GM23338 (cell line): ENCODE results near the gene BANP. TPM values are rescaled to one million over a fixed set of nuclear protein-coding genes. Genes with fewer than 3 reads are reported as not detected.

Source experiments
- ATAC-seq: fragments of 200-7000 bp; cut with Tn5 transposase; 3 replicates; pipeline ENCODE4 v1.9.1; 2020
- DNase-seq: peaks from one replicate; pipeline ENCODE4 v3.0.0-alpha.2; 2015; ENCODE audit warnings: low spot score
- H2AFZ ChIP-seq: fragments of 200-600 bp; sonication (generic); 2 replicates; pipeline ENCODE4 v1.8.0; 2016; ENCODE audit warnings: antibody characterized with exemption, mild to moderate bottlenecking, moderate library complexity
- H3F3A ChIP-seq: fragments of 200-600 bp; sonication (generic); replicated peaks from 2 replicates; pipeline ENCODE4 v1.8.0; 2017; ENCODE audit warnings: antibody characterized with exemption, mixed run types, low read depth
- H3K27ac ChIP-seq: fragments of 200-600 bp; sonication (generic); 2 replicates; pipeline ENCODE4 v1.6.1; 2016; ENCODE audit warnings: low read depth
- H3K27me3 ChIP-seq: fragments of 200-600 bp; sonication (generic); 2 replicates; pipeline ENCODE4 v1.8.0; 2016; ENCODE audit warnings: mild to moderate bottlenecking, mixed run types, moderate library complexity; ENCODE audit not compliant: insufficient read depth
- H3K36me3 ChIP-seq: fragments of 200-600 bp; sonication (generic); 2 replicates; pipeline ENCODE4 v1.8.0; 2016; ENCODE audit warnings: mild to moderate bottlenecking; ENCODE audit not compliant: insufficient read depth
- H3K4me1 ChIP-seq: fragments of 200-600 bp; sonication (generic); 2 replicates; pipeline ENCODE4 v1.8.0; 2016; ENCODE audit warnings: mild to moderate bottlenecking, moderate library complexity; ENCODE audit not compliant: insufficient read depth
- H3K4me2 ChIP-seq: fragments of 200-600 bp; sonication (generic); 2 replicates; pipeline ENCODE4 v1.7.1; 2017; ENCODE audit warnings: mixed run types
- H3K4me3 ChIP-seq: fragments of 200-600 bp; sonication (generic); 2 replicates; pipeline ENCODE4 v1.6.1; 2016; ENCODE audit warnings: mixed run types
- H3K79me2 ChIP-seq: fragments of 200-600 bp; sonication (generic); replicated peaks from 2 replicates; pipeline ENCODE4 v1.8.0; 2017; ENCODE audit warnings: mild to moderate bottlenecking; ENCODE audit not compliant: insufficient read depth
- H3K9me2 ChIP-seq: fragments of 200-600 bp; sonication (generic); 2 replicates; pipeline ENCODE4 v1.8.0; 2017; ENCODE audit not compliant: insufficient read depth
- H4K20me1 ChIP-seq: fragments of 200-600 bp; sonication (generic); replicated peaks from 2 replicates; pipeline ENCODE4 v1.8.0; 2017; ENCODE audit warnings: mild to moderate bottlenecking; ENCODE audit not compliant: insufficient read depth
- H3K27ac Mint-ChIP-seq: 2 replicates; pipeline ENCODE4 v1.8.0; 2020; ENCODE audit warnings: inconsistent platforms, mild to moderate bottlenecking, moderate library complexity, mixed read lengths
- H3K27me3 Mint-ChIP-seq: 3 replicates; pipeline ENCODE4 v1.8.0; 2022; ENCODE audit warnings: low read depth, mild to moderate bottlenecking, moderate library complexity, mixed read lengths, inconsistent platforms; ENCODE audit not compliant: insufficient read depth, poor library complexity
- H3K36me3 Mint-ChIP-seq: 3 replicates; pipeline ENCODE4 v1.8.0; 2021; ENCODE audit warnings: low read depth, mild to moderate bottlenecking, inconsistent platforms, moderate library complexity, mixed read lengths
- H3K4me1 Mint-ChIP-seq: 3 replicates; pipeline ENCODE4 v1.8.0; 2020; ENCODE audit warnings: mild to moderate bottlenecking, inconsistent platforms, mixed read lengths
- H3K4me3 Mint-ChIP-seq: 3 replicates; pipeline ENCODE4 v1.8.0; 2021; ENCODE audit warnings: moderate library complexity, mild to moderate bottlenecking, inconsistent platforms, mixed read lengths
- H3K9me3 Mint-ChIP-seq: 3 replicates; pipeline ENCODE4 v1.8.0; 2020; ENCODE audit warnings: moderate library complexity, mild to moderate bottlenecking, inconsistent platforms, mixed read lengths
- CREB1 ChIP-seq: fragments of 250-450 bp; sonication (Bioruptor Pico); IDR thresholded peaks from 2 replicates; pipeline ENCODE4 v1.5.0; 2020; ENCODE audit warnings: low read depth, mild to moderate bottlenecking, moderate library complexity
- EZH2 ChIP-seq: fragments of 200-600 bp; sonication (generic); IDR thresholded peaks from one replicate; pipeline ENCODE4 v1.8.0; 2017; ENCODE audit warnings: antibody characterized with exemption, mild to moderate bottlenecking, low read depth; ENCODE audit not compliant: unreplicated experiment
- EZH2phosphoT487 ChIP-seq: fragments of 200-600 bp; sonication (generic); IDR thresholded peaks from one replicate; pipeline ENCODE4 v1.8.1; 2018; ENCODE audit warnings: antibody characterized with exemption; ENCODE audit not compliant: unreplicated experiment
- JUNB ChIP-seq: IDR thresholded peaks from one replicate; pipeline ENCODE4 v1.6.1; 2016; ENCODE audit warnings: antibody characterized with exemption; ENCODE audit not compliant: unreplicated experiment
- NANOG ChIP-seq: IDR thresholded peaks from 2 replicates; pipeline ENCODE4 v1.6.1; 2016; ENCODE audit warnings: antibody characterized with exemption, borderline replicate concordance
- POLR2AphosphoS5 ChIP-seq: IDR thresholded peaks from 2 replicates; pipeline ENCODE4 v1.6.1; 2016; ENCODE audit warnings: antibody characterized with exemption, low read depth
- STAT1 ChIP-seq: IDR thresholded peaks from one replicate; pipeline ENCODE4 v1.6.1; 2016; ENCODE audit warnings: antibody characterized with exemption; ENCODE audit not compliant: unreplicated experiment
- ZNF114 ChIP-seq: fragments of 250-450 bp; sonication (Bioruptor Pico); IDR thresholded peaks from 2 replicates; pipeline ENCODE4 v1.5.0; 2020; ENCODE audit warnings: mild to moderate bottlenecking, moderate library complexity
- ZNF331 ChIP-seq: fragments of 250-450 bp; sonication (Bioruptor Pico); IDR thresholded peaks from 2 replicates; pipeline ENCODE4 v1.5.0; 2020; ENCODE audit warnings: low read depth, mild to moderate bottlenecking, moderate library complexity
- polyA plus RNA-seq: library from polyadenylated mRNA; unstranded; fragments of >200 nt; fragmentation: Nextera tagmentation; extraction: Ambion mirVana; gene quantifications from 2 replicates; pipeline ENCODE4 v1.2.1, GENCODE V29; 2016
- total RNA-seq: library from RNA; depleted of rRNA; stranded (reverse); fragments of >200 nt; shearing (Covaris generic); gene quantifications from 2 replicates; pipeline ENCODE4 v1.2.3, GENCODE V29; 2014
- TF ChIP-seq, protein P1 (sequence below): IDR thresholded peaks from 2 replicates; pipeline ENCODE4 v1.6.1; 2016; ENCODE audit warnings: antibody characterized with exemption
- TF ChIP-seq, protein P2 (sequence below): IDR thresholded peaks from one replicate; pipeline ENCODE4 v1.6.1; 2018; ENCODE audit warnings: antibody characterized with exemption; ENCODE audit not compliant: unreplicated experiment
- TF ChIP-seq, protein P3 (sequence below), 2 experiments: fragments of 200-600 bp in 1 of 2; sonication (generic) in 1 of 2; conservative IDR thresholded peaks; 2 replicates each; pipeline versions ENCODE4 v1.5.1 to v1.6.1; 2016 to 2017; ENCODE audit warnings: antibody characterized with exemption in 2 of 2, low read depth in 2 of 2, mild to moderate bottlenecking in 2 of 2, moderate library complexity in 1 of 2
- TF ChIP-seq, protein P4 (sequence below): fragments of 250-450 bp; sonication (Bioruptor Pico); IDR thresholded peaks from 2 replicates; pipeline ENCODE4 v1.5.0; 2020; ENCODE audit warnings: mild to moderate bottlenecking, moderate library complexity

The BANP gene
- total and polyA plus RNA-seq, 2 experiments from 2014 or later = 22.3 to 48.0 TPM

DNA sequence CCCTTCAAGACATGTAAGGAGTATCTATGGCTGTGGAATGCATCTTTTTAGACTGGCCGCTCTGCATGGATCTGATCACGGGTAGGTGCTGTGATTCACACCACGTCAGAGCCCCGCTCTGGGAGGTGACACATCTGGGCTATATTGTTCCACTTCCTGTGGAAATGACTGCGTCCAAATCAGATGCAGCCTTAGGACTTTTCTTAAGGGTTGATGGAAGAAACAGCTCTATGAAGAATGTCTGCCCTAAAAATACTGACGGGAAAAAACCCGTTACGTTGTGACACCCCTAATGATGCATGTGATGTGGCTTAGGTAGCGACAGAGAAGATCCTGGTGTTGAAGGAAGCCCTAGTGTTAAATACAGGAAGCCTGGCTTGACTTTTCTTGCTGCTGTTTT lies 12.2 kb downstream of the BANP start:
- H3K27ac ChIP-seq = no peak overlapping the region
- TF ChIP-seq ZNF331 (CRISPR knock-in tag) (no peak), JUNB (no peak), STAT1 (no peak), CREB1 (CRISPR knock-in tag) (no peak), POLR2AphosphoS5 (no peak), ZNF114 (CRISPR knock-in tag) (no peak), EZH2phosphoT487 (no peak), NANOG (no peak), EZH2 (no peak)
- TF ChIP-seq, protein P1, sequence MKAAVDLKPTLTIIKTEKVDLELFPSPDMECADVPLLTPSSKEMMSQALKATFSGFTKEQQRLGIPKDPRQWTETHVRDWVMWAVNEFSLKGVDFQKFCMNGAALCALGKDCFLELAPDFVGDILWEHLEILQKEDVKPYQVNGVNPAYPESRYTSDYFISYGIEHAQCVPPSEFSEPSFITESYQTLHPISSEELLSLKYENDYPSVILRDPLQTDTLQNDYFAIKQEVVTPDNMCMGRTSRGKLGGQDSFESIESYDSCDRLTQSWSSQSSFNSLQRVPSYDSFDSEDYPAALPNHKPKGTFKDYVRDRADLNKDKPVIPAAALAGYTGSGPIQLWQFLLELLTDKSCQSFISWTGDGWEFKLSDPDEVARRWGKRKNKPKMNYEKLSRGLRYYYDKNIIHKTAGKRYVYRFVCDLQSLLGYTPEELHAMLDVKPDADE = no peak
- TF ChIP-seq, protein P2, sequence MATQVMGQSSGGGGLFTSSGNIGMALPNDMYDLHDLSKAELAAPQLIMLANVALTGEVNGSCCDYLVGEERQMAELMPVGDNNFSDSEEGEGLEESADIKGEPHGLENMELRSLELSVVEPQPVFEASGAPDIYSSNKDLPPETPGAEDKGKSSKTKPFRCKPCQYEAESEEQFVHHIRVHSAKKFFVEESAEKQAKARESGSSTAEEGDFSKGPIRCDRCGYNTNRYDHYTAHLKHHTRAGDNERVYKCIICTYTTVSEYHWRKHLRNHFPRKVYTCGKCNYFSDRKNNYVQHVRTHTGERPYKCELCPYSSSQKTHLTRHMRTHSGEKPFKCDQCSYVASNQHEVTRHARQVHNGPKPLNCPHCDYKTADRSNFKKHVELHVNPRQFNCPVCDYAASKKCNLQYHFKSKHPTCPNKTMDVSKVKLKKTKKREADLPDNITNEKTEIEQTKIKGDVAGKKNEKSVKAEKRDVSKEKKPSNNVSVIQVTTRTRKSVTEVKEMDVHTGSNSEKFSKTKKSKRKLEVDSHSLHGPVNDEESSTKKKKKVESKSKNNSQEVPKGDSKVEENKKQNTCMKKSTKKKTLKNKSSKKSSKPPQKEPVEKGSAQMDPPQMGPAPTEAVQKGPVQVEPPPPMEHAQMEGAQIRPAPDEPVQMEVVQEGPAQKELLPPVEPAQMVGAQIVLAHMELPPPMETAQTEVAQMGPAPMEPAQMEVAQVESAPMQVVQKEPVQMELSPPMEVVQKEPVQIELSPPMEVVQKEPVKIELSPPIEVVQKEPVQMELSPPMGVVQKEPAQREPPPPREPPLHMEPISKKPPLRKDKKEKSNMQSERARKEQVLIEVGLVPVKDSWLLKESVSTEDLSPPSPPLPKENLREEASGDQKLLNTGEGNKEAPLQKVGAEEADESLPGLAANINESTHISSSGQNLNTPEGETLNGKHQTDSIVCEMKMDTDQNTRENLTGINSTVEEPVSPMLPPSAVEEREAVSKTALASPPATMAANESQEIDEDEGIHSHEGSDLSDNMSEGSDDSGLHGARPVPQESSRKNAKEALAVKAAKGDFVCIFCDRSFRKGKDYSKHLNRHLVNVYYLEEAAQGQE = no peak
- TF ChIP-seq, protein P3, sequence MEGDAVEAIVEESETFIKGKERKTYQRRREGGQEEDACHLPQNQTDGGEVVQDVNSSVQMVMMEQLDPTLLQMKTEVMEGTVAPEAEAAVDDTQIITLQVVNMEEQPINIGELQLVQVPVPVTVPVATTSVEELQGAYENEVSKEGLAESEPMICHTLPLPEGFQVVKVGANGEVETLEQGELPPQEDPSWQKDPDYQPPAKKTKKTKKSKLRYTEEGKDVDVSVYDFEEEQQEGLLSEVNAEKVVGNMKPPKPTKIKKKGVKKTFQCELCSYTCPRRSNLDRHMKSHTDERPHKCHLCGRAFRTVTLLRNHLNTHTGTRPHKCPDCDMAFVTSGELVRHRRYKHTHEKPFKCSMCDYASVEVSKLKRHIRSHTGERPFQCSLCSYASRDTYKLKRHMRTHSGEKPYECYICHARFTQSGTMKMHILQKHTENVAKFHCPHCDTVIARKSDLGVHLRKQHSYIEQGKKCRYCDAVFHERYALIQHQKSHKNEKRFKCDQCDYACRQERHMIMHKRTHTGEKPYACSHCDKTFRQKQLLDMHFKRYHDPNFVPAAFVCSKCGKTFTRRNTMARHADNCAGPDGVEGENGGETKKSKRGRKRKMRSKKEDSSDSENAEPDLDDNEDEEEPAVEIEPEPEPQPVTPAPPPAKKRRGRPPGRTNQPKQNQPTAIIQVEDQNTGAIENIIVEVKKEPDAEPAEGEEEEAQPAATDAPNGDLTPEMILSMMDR (conservative IDR thresholded peaks at IDR 0.05; ENCODE audit: low read depth in 2 of 2) = no peak
- TF ChIP-seq, protein P4, sequence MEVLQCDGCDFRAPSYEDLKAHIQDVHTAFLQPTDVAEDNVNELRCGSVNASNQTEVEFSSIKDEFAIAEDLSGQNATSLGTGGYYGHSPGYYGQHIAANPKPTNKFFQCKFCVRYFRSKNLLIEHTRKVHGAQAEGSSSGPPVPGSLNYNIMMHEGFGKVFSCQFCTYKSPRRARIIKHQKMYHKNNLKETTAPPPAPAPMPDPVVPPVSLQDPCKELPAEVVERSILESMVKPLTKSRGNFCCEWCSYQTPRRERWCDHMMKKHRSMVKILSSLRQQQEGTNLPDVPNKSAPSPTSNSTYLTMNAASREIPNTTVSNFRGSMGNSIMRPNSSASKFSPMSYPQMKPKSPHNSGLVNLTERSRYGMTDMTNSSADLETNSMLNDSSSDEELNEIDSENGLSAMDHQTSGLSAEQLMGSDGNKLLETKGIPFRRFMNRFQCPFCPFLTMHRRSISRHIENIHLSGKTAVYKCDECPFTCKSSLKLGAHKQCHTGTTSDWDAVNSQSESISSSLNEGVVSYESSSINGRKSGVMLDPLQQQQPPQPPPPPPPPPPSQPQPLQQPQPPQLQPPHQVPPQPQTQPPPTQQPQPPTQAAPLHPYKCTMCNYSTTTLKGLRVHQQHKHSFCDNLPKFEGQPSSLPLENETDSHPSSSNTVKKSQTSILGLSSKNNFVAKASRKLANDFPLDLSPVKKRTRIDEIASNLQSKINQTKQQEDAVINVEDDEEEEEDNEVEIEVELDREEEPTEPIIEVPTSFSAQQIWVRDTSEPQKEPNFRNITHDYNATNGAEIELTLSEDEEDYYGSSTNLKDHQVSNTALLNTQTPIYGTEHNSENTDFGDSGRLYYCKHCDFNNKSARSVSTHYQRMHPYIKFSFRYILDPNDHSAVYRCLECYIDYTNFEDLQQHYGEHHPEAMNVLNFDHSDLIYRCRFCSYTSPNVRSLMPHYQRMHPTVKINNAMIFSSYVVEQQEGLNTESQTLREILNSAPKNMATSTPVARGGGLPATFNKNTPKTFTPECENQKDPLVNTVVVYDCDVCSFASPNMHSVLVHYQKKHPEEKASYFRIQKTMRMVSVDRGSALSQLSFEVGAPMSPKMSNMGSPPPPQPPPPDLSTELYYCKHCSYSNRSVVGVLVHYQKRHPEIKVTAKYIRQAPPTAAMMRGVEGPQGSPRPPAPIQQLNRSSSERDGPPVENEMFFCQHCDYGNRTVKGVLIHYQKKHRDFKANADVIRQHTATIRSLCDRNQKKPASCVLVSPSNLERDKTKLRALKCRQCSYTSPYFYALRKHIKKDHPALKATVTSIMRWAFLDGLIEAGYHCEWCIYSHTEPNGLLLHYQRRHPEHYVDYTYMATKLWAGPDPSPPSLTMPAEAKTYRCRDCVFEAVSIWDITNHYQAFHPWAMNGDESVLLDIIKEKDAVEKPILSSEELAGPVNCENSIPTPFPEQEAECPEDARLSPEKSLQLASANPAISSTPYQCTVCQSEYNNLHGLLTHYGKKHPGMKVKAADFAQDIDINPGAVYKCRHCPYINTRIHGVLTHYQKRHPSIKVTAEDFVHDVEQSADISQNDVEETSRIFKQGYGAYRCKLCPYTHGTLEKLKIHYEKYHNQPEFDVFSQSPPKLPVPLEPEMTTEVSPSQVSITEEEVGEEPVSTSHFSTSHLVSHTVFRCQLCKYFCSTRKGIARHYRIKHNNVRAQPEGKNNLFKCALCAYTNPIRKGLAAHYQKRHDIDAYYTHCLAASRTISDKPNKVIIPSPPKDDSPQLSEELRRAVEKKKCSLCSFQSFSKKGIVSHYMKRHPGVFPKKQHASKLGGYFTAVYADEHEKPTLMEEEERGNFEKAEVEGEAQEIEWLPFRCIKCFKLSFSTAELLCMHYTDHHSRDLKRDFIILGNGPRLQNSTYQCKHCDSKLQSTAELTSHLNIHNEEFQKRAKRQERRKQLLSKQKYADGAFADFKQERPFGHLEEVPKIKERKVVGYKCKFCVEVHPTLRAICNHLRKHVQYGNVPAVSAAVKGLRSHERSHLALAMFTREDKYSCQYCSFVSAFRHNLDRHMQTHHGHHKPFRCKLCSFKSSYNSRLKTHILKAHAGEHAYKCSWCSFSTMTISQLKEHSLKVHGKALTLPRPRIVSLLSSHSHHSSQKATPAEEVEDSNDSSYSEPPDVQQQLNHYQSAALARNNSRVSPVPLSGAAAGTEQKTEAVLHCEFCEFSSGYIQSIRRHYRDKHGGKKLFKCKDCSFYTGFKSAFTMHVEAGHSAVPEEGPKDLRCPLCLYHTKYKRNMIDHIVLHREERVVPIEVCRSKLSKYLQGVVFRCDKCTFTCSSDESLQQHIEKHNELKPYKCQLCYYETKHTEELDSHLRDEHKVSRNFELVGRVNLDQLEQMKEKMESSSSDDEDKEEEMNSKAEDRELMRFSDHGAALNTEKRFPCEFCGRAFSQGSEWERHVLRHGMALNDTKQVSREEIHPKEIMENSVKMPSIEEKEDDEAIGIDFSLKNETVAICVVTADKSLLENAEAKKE (CRISPR knock-in tag) = no peak
- H3K27ac Mint-ChIP-seq = no peak overlapping the region
- peaks cover 12% of the 10 kb centered on the region for H3K27me3 Mint-ChIP-seq
- H3K79me2 ChIP-seq = peaks cover 98% of the 10 kb centered on the region
- H4K20me1 ChIP-seq = peaks cover 15% of the 10 kb centered on the region
- H3K4me3 Mint-ChIP-seq = no peak overlapping the region
- no peak for DNase-seq
- H3K4me3 ChIP-seq = no peak overlapping the region
- H3K27me3 ChIP-seq = no peaks in the 10 kb centered on the region
- no peaks in the 10 kb centered on the region for H3K36me3 Mint-ChIP-seq
- H3K9me3 Mint-ChIP-seq = no peaks in the 10 kb centered on the region
- H3K4me2 ChIP-seq = no peak overlapping the region
- no peaks in the 10 kb centered on the region for H3F3A ChIP-seq
- H3K9me2 ChIP-seq = no peaks in the 10 kb centered on the region
- no peak overlapping the region for H2AFZ ChIP-seq
- ATAC-seq = no peak
- peaks cover 7% of the 10 kb centered on the region; the same call in 1 of the 2 replicates for H3K4me1 ChIP-seq
- peaks cover 36% of the 10 kb centered on the region for H3K4me1 Mint-ChIP-seq
- H3K36me3 ChIP-seq = no peaks in the 10 kb centered on the region
